Measurements from ENCODE around the gene AP2B1. TPM values are rescaled to one million over a fixed set of nuclear protein-coding genes. Genes with fewer than 3 reads are reported as not detected.

AP2B1 gene
- total RNA-seq, 1 experiment from 2014 or later, result 195 TPM

- H3K27me3 Mint-ChIP-seq (ENCODE audit: low read depth), result no peaks in the 10 kb centered on the region
- no peak for DNase-seq (ENCODE audit: low spot score)
- no peak for TF ChIP-seq IRF1 (CRISPR knock-in tag; IDR thresholded peaks at IDR 0.05)
- no peak for TF ChIP-seq ZNF425 (CRISPR knock-in tag; conservative IDR thresholded peaks at IDR 0.05)
- no peak for TF ChIP-seq MAX (CRISPR knock-in tag; IDR thresholded peaks at IDR 0.05)
- TF ChIP-seq ZNF416 (CRISPR knock-in tag; IDR thresholded peaks at IDR 0.05), result no peak
- no peak for TF ChIP-seq FOXP1 (CRISPR knock-in tag; IDR thresholded peaks at IDR 0.05; ENCODE audit: borderline replicate concordance)
- TF ChIP-seq MLX (CRISPR knock-in tag; IDR thresholded peaks at IDR 0.05), result no peak
- no peak for TF ChIP-seq ZNF263 (CRISPR knock-in tag; IDR thresholded peaks at IDR 0.05; ENCODE audit: low read depth)
- H3K27ac Mint-ChIP-seq, result no peak overlapping the region
- CTCF ChIA-PET, result no interaction called here
- no peaks in the 10 kb centered on the region for H3K4me1 Mint-ChIP-seq
- no peaks in the 10 kb centered on the region for H3K9me3 Mint-ChIP-seq
- POLR2A ChIA-PET, result no interaction called here
- H3K36me3 Mint-ChIP-seq, result peaks cover 27% of the 10 kb centered on the region
- H3K4me3 Mint-ChIP-seq, result no peak overlapping the region
- no peak for ATAC-seq
These were observed 128.3 kb downstream of the AP2B1 start for GRCh38 chr17:35715416-35715815.

- H3K27me3 Mint-ChIP-seq (ENCODE audit: low read depth), result no peaks in the 10 kb centered on the region
- no peaks in the 10 kb centered on the region for H3K4me1 Mint-ChIP-seq
- no peak overlapping the region for H3K27ac Mint-ChIP-seq
- ChIA-PET POLR2A (no interaction called here), CTCF (no interaction called here)
- ATAC-seq (no peak), DNase-seq (ENCODE audit: low spot score) (no peak)
- no peak overlapping the region for H3K4me3 Mint-ChIP-seq
- no peaks in the 10 kb centered on the region for H3K9me3 Mint-ChIP-seq
- H3K36me3 Mint-ChIP-seq, result peaks cover 19% of the 10 kb centered on the region
- TF ChIP-seq ZNF263 (CRISPR knock-in tag; IDR thresholded peaks at IDR 0.05; ENCODE audit: low read depth), result no peak
- no peak for TF ChIP-seq ATF3 (CRISPR knock-in tag; conservative IDR thresholded peaks at IDR 0.05)
- TF ChIP-seq TP53 (CRISPR knock-in tag; IDR thresholded peaks at IDR 0.05), result no peak
- no peak for TF ChIP-seq PRDM15 (CRISPR knock-in tag; IDR thresholded peaks at IDR 0.05)
- TF ChIP-seq CDX4 (CRISPR knock-in tag; IDR thresholded peaks at IDR 0.05; ENCODE audit: borderline replicate concordance), result no peak
- no peak for TF ChIP-seq NR3C1 (CRISPR knock-in tag; conservative IDR thresholded peaks at IDR 0.05; ENCODE audit: low read depth)
- no peak for TF ChIP-seq E2F4 (CRISPR knock-in tag; IDR thresholded peaks at IDR 0.05; ENCODE audit: borderline replicate concordance, low read depth)
- no peak for TF ChIP-seq HMGXB4 (CRISPR knock-in tag; IDR thresholded peaks at IDR 0.05)
- TF ChIP-seq SOX15 (CRISPR knock-in tag; IDR thresholded peaks at IDR 0.05), result no peak
- no peak for TF ChIP-seq ERG (CRISPR knock-in tag; IDR thresholded peaks at IDR 0.05)
- no peak for TF ChIP-seq ZNF232 (CRISPR knock-in tag; IDR thresholded peaks at IDR 0.05)
- TF ChIP-seq ZNF219 (CRISPR knock-in tag; IDR thresholded peaks at IDR 0.05; ENCODE audit: borderline replicate concordance), result no peak
- TF ChIP-seq ZBTB43 (CRISPR knock-in tag; IDR thresholded peaks at IDR 0.05), result no peak
These were observed 129.1 kb downstream of the AP2B1 start for GRCh38 chr17:35716173-35716572.
